Esophagus squamous epithelium (tissue), 4 donors: ENCODE measurements around the gene ST13.

Experiments
- CTCF ChIP-seq, 6 experiments: fragments of 450-650 bp in 4 of 6; fragments of 200-600 bp in 2 of 6; sonication (generic) in 2 of 6; IDR thresholded peaks; one replicate each; pipeline ENCODE4 v1.5.1; 2016 to 2019; ENCODE audit warnings: antibody characterized with exemption in 6 of 6, mild to moderate bottlenecking in 4 of 6, moderate library complexity in 4 of 6
- POLR2A ChIP-seq, 4 donors: fragments of 450-650 bp; IDR thresholded peaks; one replicate each; pipeline ENCODE4 v1.6.1; 2017; ENCODE audit warnings: antibody characterized with exemption in 4 of 4, mild to moderate bottlenecking in 4 of 4, moderate library complexity in 3 of 4

GRCh38 chr22:40855071-40855978 is 1.1 kb downstream of the ST13 start:
- TF ChIP-seq CTCF (IDR thresholded peaks at IDR 0.05) (no peak), POLR2A (IDR thresholded peaks at IDR 0.05) (no peak)
